Mesenchymal stem cell (in vitro differentiated cells and primary cell): ENCODE results near the gene AGK.

Experiments used
- DNase-seq: peaks from one replicate; pipeline ENCODE4 v3.0.0-alpha.2; 2013
- H2AFZ ChIP-seq: one replicate; pipeline ENCODE4 v1.6.1; 2013; ENCODE audit warnings: low read depth, mild to moderate bottlenecking, control low read depth, inconsistent platforms, low read length, moderate library complexity
- H2AK5ac ChIP-seq: 2 replicates; pipeline ENCODE4 v1.6.1; 2013; ENCODE audit warnings: low read length, moderate library complexity, mild to moderate bottlenecking, inconsistent platforms; ENCODE audit not compliant: severe bottlenecking
- H2BK120ac ChIP-seq: one replicate; pipeline ENCODE4 v1.6.1; 2013; ENCODE audit warnings: low read depth, mild to moderate bottlenecking, inconsistent platforms, low read length, moderate library complexity
- H2BK12ac ChIP-seq, 2 experiments: one replicate each; pipeline ENCODE4 v1.6.1; 2013; ENCODE audit warnings: inconsistent platforms in 2 of 2, low read length in 2 of 2, mild to moderate bottlenecking in 2 of 2, moderate library complexity in 2 of 2, control low read depth in 1 of 2
- H2BK15ac ChIP-seq: one replicate; pipeline ENCODE4 v1.6.1; 2013; ENCODE audit warnings: mild to moderate bottlenecking, low read depth, inconsistent platforms; ENCODE audit not compliant: poor library complexity, severe bottlenecking
- H2BK5ac ChIP-seq: 2 replicates; pipeline ENCODE4 v1.6.1; 2013; ENCODE audit warnings: low read depth, mild to moderate bottlenecking, low read length, control low read depth, inconsistent platforms; ENCODE audit not compliant: poor library complexity, severe bottlenecking
- H3K14ac ChIP-seq, 2 experiments: one replicate each; pipeline ENCODE4 v1.6.1; 2013; ENCODE audit warnings: inconsistent platforms in 2 of 2, low read length in 2 of 2, control low read depth in 1 of 2, mild to moderate bottlenecking in 1 of 2, moderate library complexity in 1 of 2
- H3K18ac ChIP-seq, 2 experiments: one replicate each; pipeline ENCODE4 v1.6.1; 2013; ENCODE audit warnings: inconsistent platforms in 2 of 2, low read length in 2 of 2, control low read depth in 1 of 2, low read depth in 1 of 2, mild to moderate bottlenecking in 1 of 2
- H3K23ac ChIP-seq, 2 experiments: one replicate each; pipeline ENCODE4 v1.6.1; 2013; ENCODE audit warnings: inconsistent platforms in 2 of 2, low read length in 2 of 2, mild to moderate bottlenecking in 2 of 2, moderate library complexity in 2 of 2, control low read depth in 1 of 2
- H3K27ac ChIP-seq: 2 replicates; pipeline ENCODE4 v1.5.1; 2013; ENCODE audit warnings: mild to moderate bottlenecking, moderate library complexity, low read length, control low read depth, inconsistent platforms; ENCODE audit not compliant: poor library complexity, severe bottlenecking
- H3K27me3 ChIP-seq, 2 experiments: 2 replicates each; pipeline versions ENCODE4 v1.6.1 to v1.7.0; 2013; ENCODE audit warnings: low read length in 2 of 2, mild to moderate bottlenecking in 2 of 2, moderate library complexity in 2 of 2, control low read depth in 1 of 2, inconsistent platforms in 1 of 2; ENCODE audit not compliant: control insufficient read depth in 1 of 2, insufficient read depth in 1 of 2
- H3K36me3 ChIP-seq, 2 experiments: 2 replicates each; pipeline versions ENCODE4 v1.6.1 to v1.7.0; 2013; ENCODE audit warnings: low read length in 2 of 2, control low read depth in 1 of 2, inconsistent platforms in 1 of 2, low read depth in 1 of 2, mild to moderate bottlenecking in 1 of 2; ENCODE audit not compliant: insufficient read depth in 2 of 2, control insufficient read depth in 1 of 2
- H3K4ac ChIP-seq, 2 experiments: one replicate each; pipeline ENCODE4 v1.6.1; 2013; ENCODE audit warnings: inconsistent platforms in 2 of 2, low read length in 2 of 2, mild to moderate bottlenecking in 2 of 2, moderate library complexity in 2 of 2, control low read depth in 1 of 2, low read depth in 1 of 2
- H3K4me1 ChIP-seq: 2 replicates; pipeline ENCODE4 v1.6.1; 2013; ENCODE audit warnings: low read depth, low read length, control low read depth; ENCODE audit not compliant: control insufficient read depth, insufficient read depth
- H3K4me2 ChIP-seq: 2 replicates; pipeline ENCODE4 v1.6.1; 2013; ENCODE audit warnings: low read length, mild to moderate bottlenecking, inconsistent platforms; ENCODE audit not compliant: poor library complexity, severe bottlenecking
- H3K4me3 ChIP-seq, 2 experiments: 2 replicates each; pipeline versions ENCODE4 v1.5.1 to v1.7.0; 2013; ENCODE audit warnings: low read length in 2 of 2, mild to moderate bottlenecking in 2 of 2, control low read depth in 1 of 2, low read depth in 1 of 2; ENCODE audit not compliant: insufficient read depth in 1 of 2
- H3K79me1 ChIP-seq: replicated peaks from 2 replicates; pipeline ENCODE4 v1.6.1; 2013; ENCODE audit warnings: mild to moderate bottlenecking, control low read depth, low read length, inconsistent platforms; ENCODE audit not compliant: poor library complexity, severe bottlenecking
- H3K9ac ChIP-seq: 2 replicates; pipeline ENCODE4 v1.7.0; 2013; ENCODE audit warnings: mild to moderate bottlenecking, low read length, moderate library complexity
- H3K9me3 ChIP-seq: 2 replicates; pipeline ENCODE4 v1.7.0; 2013; ENCODE audit warnings: mild to moderate bottlenecking, low read length; ENCODE audit not compliant: control insufficient read depth
- H4K8ac ChIP-seq: one replicate; pipeline ENCODE4 v1.6.1; 2013; ENCODE audit warnings: inconsistent platforms, mild to moderate bottlenecking, low read length, moderate library complexity
- H4K91ac ChIP-seq: one replicate; pipeline ENCODE4 v1.6.1; 2013; ENCODE audit warnings: mild to moderate bottlenecking, low read length, inconsistent platforms
- WGBS: methylation state at CpG from one replicate; pipeline ENCODE4 v1.1.7; 2013; ENCODE audit warnings: mixed read lengths; 5-methylcytosine and 5-hydroxymethylcytosine counted together

AGK gene

GRCh38 chr7:141512597-141512996 lies 38.6 kb upstream of the AGK start:
- H3K18ac ChIP-seq = no peak overlapping the region
- H2AFZ ChIP-seq = no peak overlapping the region
- no peak overlapping the region for H3K9ac ChIP-seq
- H2BK5ac ChIP-seq = no peak overlapping the region
- peaks cover 2% of the 10 kb centered on the region for H3K4me1 ChIP-seq
- no peak overlapping the region for H4K91ac ChIP-seq
- DNase-seq = no peak
- no peak overlapping the region for H2BK120ac ChIP-seq
- H3K4ac ChIP-seq = no peak overlapping the region
- no peak overlapping the region for H2BK15ac ChIP-seq
- peaks cover 8% of the 10 kb centered on the region for H3K9me3 ChIP-seq
- H3K36me3 ChIP-seq = no peaks in the 10 kb centered on the region
- H2BK12ac ChIP-seq = no peak overlapping the region
- H3K14ac ChIP-seq = no peak overlapping the region
- H3K27ac ChIP-seq = no peak overlapping the region
- peaks cover 26 to 35% of the 10 kb centered on the region in 2 experiments for H3K27me3 ChIP-seq
- H3K23ac ChIP-seq = no peak overlapping the region
- no peak overlapping the region for H2AK5ac ChIP-seq
- no peak overlapping the region for H3K4me3 ChIP-seq
- no peak overlapping the region for H4K8ac ChIP-seq
- WGBS = 86% methylated on average over 1 of the region's 2 CpGs
- H3K4me2 ChIP-seq = no peak overlapping the region
- no peaks in the 10 kb centered on the region for H3K79me1 ChIP-seq

GRCh38 chr7:141513720-141514119 lies 37.5 kb upstream of the AGK start:
- Histone ChIP-seq H3K9me3 (peaks cover 8% of the 10 kb centered on the region), H3K27ac (no peak overlapping the region), H3K27me3 (peaks cover 26 to 35% of the 10 kb centered on the region in 2 experiments), H3K4me3 (no peak overlapping the region), H3K4ac (no peak overlapping the region), H2BK120ac (no peak overlapping the region), H2BK15ac (no peak overlapping the region), H3K4me2 (no peak overlapping the region), H4K91ac (no peak overlapping the region), H2BK12ac (no peak overlapping the region), H3K79me1 (no peaks in the 10 kb centered on the region), H3K23ac (no peak overlapping the region), H2BK5ac (no peak overlapping the region), H3K4me1 (peaks cover 2% of the 10 kb centered on the region), H3K14ac (no peak overlapping the region), H3K18ac (no peak overlapping the region), H2AK5ac (no peak overlapping the region), H3K36me3 (no peaks in the 10 kb centered on the region), H2AFZ (no peak overlapping the region), H4K8ac (no peak overlapping the region), H3K9ac (no peak overlapping the region)
- WGBS = 61% methylated on average over 1 of the region's 1 CpG
- DNase-seq = no peak

- H2BK12ac ChIP-seq = no peak overlapping the region
- H3K79me1 ChIP-seq = no peaks in the 10 kb centered on the region
- no peak overlapping the region for H3K4ac ChIP-seq
- no peak overlapping the region for H3K27ac ChIP-seq
- H2AK5ac ChIP-seq = no peak overlapping the region
- H3K4me2 ChIP-seq = no peak overlapping the region
- peaks cover 8% of the 10 kb centered on the region for H3K9me3 ChIP-seq
- no peak overlapping the region for H3K14ac ChIP-seq
- DNase-seq = no peak
- peaks cover 2% of the 10 kb centered on the region for H3K4me1 ChIP-seq
- H2BK120ac ChIP-seq = no peak overlapping the region
- no peak overlapping the region for H4K91ac ChIP-seq
- no peak overlapping the region for H3K18ac ChIP-seq
- H3K27me3 ChIP-seq = peaks cover 22 to 25% of the 10 kb centered on the region in 2 experiments
- no peak overlapping the region for H4K8ac ChIP-seq
- no peak overlapping the region for H2BK15ac ChIP-seq
- no peak overlapping the region for H3K4me3 ChIP-seq
- 94% methylated on average over 2 of the region's 4 CpGs for WGBS
- no peak overlapping the region for H2BK5ac ChIP-seq
- no peak overlapping the region for H2AFZ ChIP-seq
- no peak overlapping the region for H3K23ac ChIP-seq
- H3K36me3 ChIP-seq = no peaks in the 10 kb centered on the region
- H3K9ac ChIP-seq = no peak overlapping the region
Observed at GRCh38 chr7:141515941-141516340, 35.3 kb upstream of the AGK start.

DNA sequence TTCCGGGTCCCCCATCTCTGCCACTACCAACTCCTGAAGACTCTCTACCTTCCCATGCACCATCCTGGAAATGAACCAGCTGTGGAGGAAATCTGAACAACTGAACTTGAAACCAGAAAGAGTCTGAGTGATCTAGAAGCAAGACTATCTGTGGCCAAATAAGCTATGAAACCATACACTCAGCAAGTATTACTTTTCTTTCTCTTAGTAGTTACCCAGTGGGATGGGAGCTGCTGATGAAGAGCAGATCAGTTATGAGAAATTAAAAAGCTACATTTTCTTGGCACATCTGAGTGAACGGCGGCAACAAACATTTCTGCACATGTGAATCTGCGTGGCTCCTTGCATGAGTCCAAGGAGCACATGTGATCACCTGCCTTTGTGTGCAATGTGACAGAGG lies 31.6 kb upstream of the AGK start:
- Histone ChIP-seq H3K4me3 (no peak overlapping the region), H3K4me1 (no peaks in the 10 kb centered on the region), H2BK15ac (no peak overlapping the region), H2AFZ (no peak overlapping the region), H2AK5ac (no peak overlapping the region), H3K27me3 (peaks cover 0 to 5% of the 10 kb centered on the region in 2 experiments), H3K18ac (no peak overlapping the region), H3K79me1 (no peaks in the 10 kb centered on the region), H4K91ac (no peak overlapping the region), H3K23ac (no peak overlapping the region), H2BK120ac (no peak overlapping the region), H2BK12ac (no peak overlapping the region), H2BK5ac (no peak overlapping the region), H3K9me3 (no peaks in the 10 kb centered on the region), H3K9ac (no peak overlapping the region), H3K4ac (no peak overlapping the region), H3K27ac (no peak overlapping the region), H4K8ac (no peak overlapping the region), H3K36me3 (no peaks in the 10 kb centered on the region), H3K14ac (no peak overlapping the region), H3K4me2 (no peak overlapping the region)
- WGBS = 98% methylated on average over 4 of the region's 4 CpGs
- no peak for DNase-seq
